NCI-H82 treated with DMSO at 0.1 percent for 48 hours (cell line): ENCODE data around the gene RAB3IP.
"Not testable (repeated sequence)": the region's sequence is repeated elsewhere in the genome, so short reads cannot be mapped to it uniquely, and the experiment has no call there.

Experiments used
- DNase-seq: peaks from one replicate; lab custom pipeline; 2025; ENCODE audit not compliant: unreplicated experiment; lab: John Stamatoyannopoulos, UW

Gene RAB3IP

GRCh38 chr12:69751476-69751875, 12.8 kb downstream of the RAB3IP start:
- DNase-seq, result no peak

GRCh38 chr12:69755302-69755701, 16.6 kb downstream of the RAB3IP start:
- DNase-seq, result no peak

- DNase-seq, result no peak
Observed at GRCh38 chr12:69756088-69756755, 17.6 kb downstream of the RAB3IP start.

- DNase-seq, result no peak
Observed at GRCh38 chr12:69758105-69758504, 19.4 kb downstream of the RAB3IP start.

- DNase-seq, result not testable (repeated sequence)
Observed at GRCh38 chr12:69759581-69759980, 20.9 kb downstream of the RAB3IP start.

- no peak for DNase-seq
Observed at GRCh38 chr12:69765515-69765914, 26.9 kb downstream of the RAB3IP start.

GRCh38 chr12:69766260-69766659, 27.6 kb downstream of the RAB3IP start:
- no peak for DNase-seq

- DNase-seq, result peak; percentile 21
Observed at GRCh38 chr12:69779928-69780327, 41.3 kb downstream of the RAB3IP start.

GRCh38 chr12:69783365-69783764, 44.7 kb downstream of the RAB3IP start:
- DNase-seq, result no peak

GRCh38 chr12:69789351-69789750, 50.7 kb downstream of the RAB3IP start:
- no peak for DNase-seq

- no peak for DNase-seq
Observed at GRCh38 chr12:69792533-69792932, 53.9 kb downstream of the RAB3IP start.

GRCh38 chr12:69807101-69807897, 68.6 kb downstream of the RAB3IP start:
- DNase-seq, result not testable (repeated sequence)

- DNase-seq, result no peak
Observed at GRCh38 chr12:69810870-69811498, 72.3 kb downstream of the RAB3IP start.

- no peak for DNase-seq
Observed at GRCh38 chr12:69816082-69816481, 77.4 kb downstream of the RAB3IP start.

- DNase-seq, result no peak
Observed at GRCh38 chr12:69821032-69821455, 82.4 kb downstream of the RAB3IP start.

- no peak for DNase-seq
Observed at GRCh38 chr12:69821456-69822159, 82.9 kb downstream of the RAB3IP start.

- no peak for DNase-seq
Observed at GRCh38 chr12:69822201-69822860, 83.7 kb downstream of the RAB3IP start.

GRCh38 chr12:69824028-69824427, 85.4 kb downstream of the RAB3IP start:
- DNase-seq, result no peak

GRCh38 chr12:69824966-69825560, 86.4 kb downstream of the RAB3IP start, which contains the start of gene MYRFL:
Gene MYRFL, plus strand, starts transcription at chr12:69825227. Its CDS starts 291 bp downstream, at chr12:69825518.
- DNase-seq, result no peak

GRCh38 chr12:69828897-69829296, 90.2 kb downstream of the RAB3IP start:
- no peak for DNase-seq
